Measurements from ENCODE around the gene SOWAHD.

Gene SOWAHD, protein sequence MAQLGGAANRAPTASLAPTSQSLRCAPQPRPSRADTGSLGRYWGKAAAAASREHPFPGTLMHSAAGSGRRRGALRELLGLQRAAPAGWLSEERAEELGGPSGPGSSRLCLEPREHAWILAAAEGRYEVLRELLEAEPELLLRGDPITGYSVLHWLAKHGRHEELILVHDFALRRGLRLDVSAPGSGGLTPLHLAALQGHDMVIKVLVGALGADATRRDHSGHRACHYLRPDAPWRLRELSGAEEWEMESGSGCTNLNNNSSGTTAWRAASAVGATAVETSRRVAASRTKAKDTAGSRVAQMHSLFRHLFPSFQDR

DNA sequence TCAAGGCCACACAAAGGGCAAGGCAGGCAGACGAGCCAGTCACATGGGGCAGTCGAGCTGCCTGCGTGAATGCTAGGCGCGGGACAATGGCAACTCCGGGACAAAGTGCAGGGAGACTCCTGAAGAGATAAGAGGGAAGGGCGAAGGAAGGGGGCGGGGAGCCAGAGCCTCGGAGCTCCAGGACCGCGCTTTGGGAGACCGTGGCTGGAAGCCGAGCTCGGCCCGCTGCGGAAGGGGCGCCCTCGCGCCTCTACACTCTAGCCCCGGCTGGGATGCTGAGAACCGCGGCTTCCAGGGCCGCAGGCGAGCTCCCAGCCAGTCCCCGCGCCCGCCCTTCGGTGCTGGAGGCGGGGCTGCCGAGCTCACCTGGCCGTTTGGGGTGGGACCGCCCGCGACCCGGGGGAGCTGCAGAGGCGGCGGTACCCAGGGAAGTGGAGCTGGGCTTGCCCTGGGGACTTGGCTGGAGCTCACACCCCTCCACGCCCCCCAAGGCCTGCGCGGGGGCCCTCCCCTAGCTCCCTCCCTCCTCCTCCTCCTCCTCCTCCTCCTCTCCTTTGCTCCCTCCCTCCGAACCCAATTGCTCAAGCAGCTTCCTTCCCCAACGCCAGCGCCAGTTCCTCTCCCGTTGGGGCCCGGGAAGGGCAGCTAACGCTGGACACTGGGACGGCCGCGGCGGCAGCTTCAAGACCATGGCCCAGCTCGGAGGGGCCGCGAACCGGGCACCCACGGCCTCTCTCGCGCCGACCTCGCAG, at the start of gene SOWAHD:
TSS of gene SOWAHD (plus strand) at position 610 of the 752 bp plus-strand sequence. CDS start at position 690, 80 bp downstream.
- H3K4me3 ChIP-seq (ENCODE audit: low read depth, low read length): peak within 1 kb of the TSS; percentile 56
- TF ChIP-seq POLR2A (IDR thresholded peaks at IDR 0.05; ENCODE audit: extremely low read depth, insufficient read length): no peak
- TF ChIP-seq MYC (IDR thresholded peaks at IDR 0.05; ENCODE audit: low read depth, low read length): no peak
- TF ChIP-seq, protein P1, sequence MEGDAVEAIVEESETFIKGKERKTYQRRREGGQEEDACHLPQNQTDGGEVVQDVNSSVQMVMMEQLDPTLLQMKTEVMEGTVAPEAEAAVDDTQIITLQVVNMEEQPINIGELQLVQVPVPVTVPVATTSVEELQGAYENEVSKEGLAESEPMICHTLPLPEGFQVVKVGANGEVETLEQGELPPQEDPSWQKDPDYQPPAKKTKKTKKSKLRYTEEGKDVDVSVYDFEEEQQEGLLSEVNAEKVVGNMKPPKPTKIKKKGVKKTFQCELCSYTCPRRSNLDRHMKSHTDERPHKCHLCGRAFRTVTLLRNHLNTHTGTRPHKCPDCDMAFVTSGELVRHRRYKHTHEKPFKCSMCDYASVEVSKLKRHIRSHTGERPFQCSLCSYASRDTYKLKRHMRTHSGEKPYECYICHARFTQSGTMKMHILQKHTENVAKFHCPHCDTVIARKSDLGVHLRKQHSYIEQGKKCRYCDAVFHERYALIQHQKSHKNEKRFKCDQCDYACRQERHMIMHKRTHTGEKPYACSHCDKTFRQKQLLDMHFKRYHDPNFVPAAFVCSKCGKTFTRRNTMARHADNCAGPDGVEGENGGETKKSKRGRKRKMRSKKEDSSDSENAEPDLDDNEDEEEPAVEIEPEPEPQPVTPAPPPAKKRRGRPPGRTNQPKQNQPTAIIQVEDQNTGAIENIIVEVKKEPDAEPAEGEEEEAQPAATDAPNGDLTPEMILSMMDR (IDR thresholded peaks at IDR 0.05; ENCODE audit: low read depth, low read length): no peak
- TF ChIP-seq, protein P2, sequence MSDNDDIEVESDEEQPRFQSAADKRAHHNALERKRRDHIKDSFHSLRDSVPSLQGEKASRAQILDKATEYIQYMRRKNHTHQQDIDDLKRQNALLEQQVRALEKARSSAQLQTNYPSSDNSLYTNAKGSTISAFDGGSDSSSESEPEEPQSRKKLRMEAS (IDR thresholded peaks at IDR 0.05; ENCODE audit: low read depth, low read length): no peak
- DNase-seq (ENCODE audit: low read depth): peak; percentile 78

DNA sequence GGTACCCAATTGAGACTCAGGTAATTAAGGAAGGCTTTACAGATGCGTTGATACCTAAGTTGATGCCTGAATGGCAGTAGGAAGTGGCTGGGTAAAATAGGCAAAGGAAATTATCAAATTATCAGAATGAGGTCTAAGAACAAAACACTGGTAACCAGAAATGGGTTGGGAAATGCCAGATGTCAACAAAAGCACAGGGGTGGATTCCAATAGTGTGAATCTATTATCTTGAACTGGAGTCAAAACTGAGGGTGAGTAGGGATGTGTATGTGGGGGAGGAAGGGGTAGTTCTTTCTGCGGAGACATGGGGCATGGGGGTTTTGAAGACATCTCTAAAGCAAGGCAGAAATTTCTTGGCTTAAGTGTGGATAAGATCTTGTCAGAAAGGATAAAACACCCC, 49.5 kb upstream of the SOWAHD start:
- H3K4me3 ChIP-seq (ENCODE audit: low read depth, low read length): no peak overlapping the region
- DNase-seq (ENCODE audit: low read depth): no peak
- TF ChIP-seq MYC (IDR thresholded peaks at IDR 0.05; ENCODE audit: low read depth, low read length) (no peak), POLR2A (IDR thresholded peaks at IDR 0.05; ENCODE audit: extremely low read depth, insufficient read length) (no peak)
- TF ChIP-seq, protein P2 (IDR thresholded peaks at IDR 0.05; ENCODE audit: low read depth, low read length): no peak
- TF ChIP-seq, protein P1 (IDR thresholded peaks at IDR 0.05; ENCODE audit: low read depth, low read length): no peak

DNA sequence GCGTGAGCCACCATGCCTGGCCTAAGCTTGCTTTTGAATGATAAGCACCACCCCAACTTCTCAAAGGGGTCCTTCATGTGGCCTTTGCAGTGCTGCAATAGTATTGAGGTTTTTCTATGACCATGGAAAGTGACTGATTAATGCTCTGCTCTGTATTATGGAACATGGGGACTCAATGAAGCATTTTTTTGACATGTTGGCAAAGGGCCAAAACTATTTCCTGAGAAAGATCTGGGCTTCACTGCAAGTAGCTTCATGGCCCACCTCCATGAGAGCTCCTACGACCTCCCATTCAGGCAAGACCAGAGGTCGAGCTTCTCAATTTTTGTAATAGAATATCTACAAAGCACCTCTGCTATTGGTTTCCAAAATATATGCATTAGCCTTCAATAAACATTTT, 48.8 kb upstream of the SOWAHD start:
- no peak overlapping the region for H3K4me3 ChIP-seq (ENCODE audit: low read depth, low read length)
- TF ChIP-seq, protein P1 (IDR thresholded peaks at IDR 0.05; ENCODE audit: low read depth, low read length): no peak
- no peak for TF ChIP-seq MYC (IDR thresholded peaks at IDR 0.05; ENCODE audit: low read depth, low read length)
- TF ChIP-seq POLR2A (IDR thresholded peaks at IDR 0.05; ENCODE audit: extremely low read depth, insufficient read length): no peak
- DNase-seq (ENCODE audit: low read depth): no peak

DNA sequence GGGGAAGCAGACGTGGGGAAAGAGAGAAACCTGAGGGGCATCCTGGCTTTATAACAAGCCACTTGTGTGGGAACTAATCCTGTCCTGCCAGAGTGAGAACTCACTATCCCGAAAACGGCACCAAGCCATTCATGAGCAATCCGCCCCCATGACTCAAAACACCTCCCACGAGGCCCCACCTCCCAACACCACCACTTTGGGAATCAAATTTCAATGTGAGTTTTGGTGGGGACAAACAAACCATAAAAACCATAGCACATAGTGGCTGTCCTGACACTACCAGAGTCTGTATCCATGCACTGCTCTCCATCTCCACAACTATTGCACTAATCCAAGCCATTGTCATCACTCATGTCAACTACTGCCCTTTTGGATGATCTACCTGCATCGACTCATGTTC, 36.9 kb upstream of the SOWAHD start:
- TF ChIP-seq MYC (IDR thresholded peaks at IDR 0.05; ENCODE audit: low read depth, low read length): no peak
- TF ChIP-seq, protein P1 (IDR thresholded peaks at IDR 0.05; ENCODE audit: low read depth, low read length): no peak
- no peak for TF ChIP-seq POLR2A (IDR thresholded peaks at IDR 0.05; ENCODE audit: extremely low read depth, insufficient read length)
- TF ChIP-seq, protein P2 (IDR thresholded peaks at IDR 0.05; ENCODE audit: low read depth, low read length): no peak
- no peak for DNase-seq (ENCODE audit: low read depth)

DNA sequence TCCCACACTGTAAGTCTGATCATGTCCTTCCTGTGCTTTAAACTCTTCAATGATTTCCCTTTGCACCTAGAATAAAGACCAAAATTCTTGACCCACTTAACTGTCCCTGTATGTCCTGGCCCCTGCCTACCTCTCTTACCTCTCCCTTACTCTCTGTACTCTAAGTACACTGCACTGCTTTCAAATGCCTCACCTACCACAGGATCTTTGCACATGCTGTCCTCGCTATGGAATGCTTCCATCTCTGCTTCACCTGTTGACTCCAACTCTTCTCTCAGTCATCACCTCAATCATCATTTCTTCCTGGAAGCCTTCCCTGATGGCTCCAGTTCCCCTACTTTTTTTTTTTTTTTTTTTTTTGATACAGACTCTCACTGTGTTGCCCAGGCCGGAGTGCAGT, 36.5 kb upstream of the SOWAHD start:
- no peak for DNase-seq (ENCODE audit: low read depth)
- TF ChIP-seq, protein P1 (IDR thresholded peaks at IDR 0.05; ENCODE audit: low read depth, low read length): no peak
- TF ChIP-seq MYC (IDR thresholded peaks at IDR 0.05; ENCODE audit: low read depth, low read length): no peak
- no peak for TF ChIP-seq POLR2A (IDR thresholded peaks at IDR 0.05; ENCODE audit: extremely low read depth, insufficient read length)
- TF ChIP-seq, protein P2 (IDR thresholded peaks at IDR 0.05; ENCODE audit: low read depth, low read length): no peak
- no peak overlapping the region for H3K4me3 ChIP-seq (ENCODE audit: low read depth, low read length)

More for the DNA sequence above, 36.9 kb upstream of the SOWAHD start:
- H3K4me3 ChIP-seq (ENCODE audit: low read depth, low read length): no peak overlapping the region
